ENCODE measurements around the gene SLC36A2. TPM values are rescaled to one million over a fixed set of nuclear protein-coding genes. Genes with fewer than 3 reads are reported as not detected.

Gene SLC36A2
- total RNA-seq, 1 donor from 2014 or later = not detected

- DNase-seq (ENCODE audit: low read depth) = no peak
These were observed 62.9 kb downstream of the SLC36A2 start for GRCh38 chr5:151284392-151284967.

GRCh38 chr5:151283120-151283825 lies 64.1 kb downstream of the SLC36A2 start:
- DNase-seq (ENCODE audit: low read depth) = no peak

GRCh38 chr5:151281001-151281639 lies 66.2 kb downstream of the SLC36A2 start:
- DNase-seq (ENCODE audit: low read depth) = no peak

- DNase-seq (ENCODE audit: low read depth) = no peak
These were observed 66.9 kb downstream of the SLC36A2 start for GRCh38 chr5:151280443-151280842.

- DNase-seq (ENCODE audit: low read depth) = no peak
These were observed 68.5 kb downstream of the SLC36A2 start for GRCh38 chr5:151278845-151279244.

GRCh38 chr5:151275803-151276202 lies 71.6 kb downstream of the SLC36A2 start:
- DNase-seq (ENCODE audit: low read depth) = no peak

- DNase-seq (ENCODE audit: low read depth) = no peak
These were observed 72.7 kb downstream of the SLC36A2 start for GRCh38 chr5:151274666-151275065.

GRCh38 chr5:151271336-151271735 lies 76.0 kb downstream of the SLC36A2 start:
- DNase-seq (ENCODE audit: low read depth) = no peak

- DNase-seq (ENCODE audit: low read depth) = no peak
These were observed 76.8 kb downstream of the SLC36A2 start for GRCh38 chr5:151270599-151270998.

GRCh38 chr5:151267491-151268260 lies 79.7 kb downstream of the SLC36A2 start:
- DNase-seq (ENCODE audit: low read depth) = peak; percentile 12

Other genes with a start within 250 kb of the SLC36A2 start
- 591 and 661 TPM in 2 replicates for gene ANXA6, start 189.8 kb downstream of the SLC36A2 start, total RNA-seq
- 3.2 and 3.4 TPM in 2 replicates for gene CCDC69, start 123.5 kb downstream of the SLC36A2 start, total RNA-seq
- gene GM2A, start 94.4 kb downstream of the SLC36A2 start, total RNA-seq = 17.0 and 17.5 TPM in 2 replicates
- not detected in 2 replicates for gene SLC36A3, start 43.8 kb downstream of the SLC36A2 start, total RNA-seq
- gene SLC36A1, start 100.0 kb upstream of the SLC36A2 start, total RNA-seq = 11.8 and 15.0 TPM in 2 replicates
- gene FAT2, start 243.8 kb upstream of the SLC36A2 start, total RNA-seq = under 0.01 and 0.10 TPM in 2 replicates